GM20000 (cell line): ENCODE data around the gene MEIKIN.

Source experiments
- DNase-seq: peaks from one replicate; pipeline ENCODE4 v3.0.0; 2012; ENCODE audit warnings: low spot score
- CTCF ChIP-seq: IDR thresholded peaks from 2 replicates; pipeline ENCODE4 v1.5.1; 2012; ENCODE audit warnings: mild to moderate bottlenecking, control low read depth; ENCODE audit errors: extremely low read depth, missing control alignments

MEIKIN gene

GRCh38 chr5:131988601-131989000, 43.1 kb upstream of the MEIKIN start:
- TF ChIP-seq CTCF: no peak
- no peak for DNase-seq

- no peak for TF ChIP-seq CTCF
- DNase-seq: no peak
Measured at GRCh38 chr5:131987251-131987650, 41.8 kb upstream of the MEIKIN start.

- no peak for DNase-seq
- TF ChIP-seq CTCF: no peak
Measured at GRCh38 chr5:131986161-131986912, 40.9 kb upstream of the MEIKIN start.

- no peak for TF ChIP-seq CTCF
- DNase-seq: no peak
Measured at GRCh38 chr5:131984956-131985665, 39.6 kb upstream of the MEIKIN start.

- no peak for DNase-seq
- no peak for TF ChIP-seq CTCF
Measured at GRCh38 chr5:131983244-131983771, 37.8 kb upstream of the MEIKIN start.

- DNase-seq: no peak
- no peak for TF ChIP-seq CTCF
Measured at GRCh38 chr5:131981516-131981915, 36.1 kb upstream of the MEIKIN start.

- no peak for DNase-seq
Measured at GRCh38 chr5:131980696-131981095, 35.2 kb upstream of the MEIKIN start.

More at GRCh38 chr5:131980696-131981095, 35.2 kb upstream of the MEIKIN start:
- no peak for TF ChIP-seq CTCF
